ENCODE data around the gene APMAP. TPM values are rescaled to one million over a fixed set of nuclear protein-coding genes. Genes with fewer than 3 reads are reported as not detected.
"Not testable (repeated sequence)": the region's sequence is repeated elsewhere in the genome, so short reads cannot be mapped to it uniquely, and the experiment has no call there.

APMAP gene
- total RNA-seq, 1 donor from 2014 or later = 56.8 TPM

DNA sequence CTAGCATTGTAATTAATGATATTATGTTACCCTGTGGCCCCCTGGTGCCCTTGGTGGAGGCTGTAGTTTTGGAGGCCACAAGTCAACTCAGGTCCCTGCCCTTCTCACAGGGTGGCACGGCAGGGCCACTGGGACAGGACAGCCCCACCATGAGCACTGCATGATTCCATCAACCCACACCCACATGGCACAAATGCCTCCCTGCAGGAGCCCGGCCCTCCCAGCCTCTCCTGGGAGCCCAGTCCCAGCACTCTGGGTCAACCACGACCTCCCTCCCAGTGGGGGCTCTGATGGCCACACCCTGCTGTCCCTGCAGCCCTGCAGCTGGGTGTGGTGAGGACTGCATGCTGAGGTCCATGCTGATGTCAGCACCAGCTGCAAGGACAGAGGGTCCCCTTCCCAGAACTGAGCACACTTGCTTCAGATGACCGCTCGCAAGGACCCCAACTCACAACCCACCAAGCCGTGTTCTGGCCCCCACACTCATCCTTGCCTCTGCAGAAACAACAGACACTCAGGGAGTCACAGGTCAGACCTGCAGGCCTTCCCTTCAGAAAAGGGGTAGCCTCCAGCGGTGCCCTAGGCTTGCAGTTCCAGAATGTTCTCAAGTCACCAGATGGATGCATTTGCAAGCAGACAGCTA lies 59.2 kb downstream of the APMAP start:
- peaks cover 10% of the 10 kb centered on the region for H3K9me3 Mint-ChIP-seq
- no peaks in the 10 kb centered on the region for H3K27me3 Mint-ChIP-seq
- intact Hi-C loops (cut with micrococcal nuclease) = no loop called here
- no peak for DNase-seq
- peaks cover 2% of the 10 kb centered on the region for H3K36me3 Mint-ChIP-seq (ENCODE audit: low read depth)
- peaks cover 43% of the 10 kb centered on the region for H3K4me1 Mint-ChIP-seq
- no peak overlapping the region for H3K4me3 Mint-ChIP-seq
- peak overlapping the region; percentile 91 for H3K27ac Mint-ChIP-seq

DNA sequence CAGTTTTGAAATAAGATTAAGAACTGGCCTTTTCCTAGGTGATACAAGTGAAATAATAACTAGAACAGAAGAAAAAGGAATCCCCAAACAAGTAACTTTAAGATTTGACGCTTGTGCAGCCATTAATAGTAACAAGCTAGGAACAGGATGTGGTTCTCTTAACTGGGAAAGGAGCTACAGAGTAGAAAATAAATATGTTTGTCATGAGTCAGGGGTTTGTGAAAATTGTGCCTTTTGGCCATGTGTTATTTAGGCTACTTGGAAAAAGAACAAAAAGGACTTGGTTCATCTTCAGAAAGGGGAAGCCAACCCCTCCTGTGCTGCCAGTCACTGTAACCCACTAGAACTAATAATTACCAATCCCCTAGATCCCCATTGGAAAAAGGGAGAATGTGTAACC lies 60.7 kb downstream of the APMAP start:
- H3K27me3 Mint-ChIP-seq; H3K9me3 Mint-ChIP-seq; H3K36me3 Mint-ChIP-seq (ENCODE audit: low read depth): not testable (repeated sequence)
- Mint-ChIP-seq H3K27ac (peak overlapping the region; percentile 91), H3K4me1 (peaks cover 41% of the 10 kb centered on the region), H3K4me3 (peak overlapping the region; percentile 69)
- intact Hi-C loops (cut with micrococcal nuclease) = loop anchor here (1.0 to 2.0 kb wide), 2 partner anchors 17 to 60 kb away; partner anchors contain the start of genes APMAP and CST7
- DNase-seq = peak; percentile 66

DNA sequence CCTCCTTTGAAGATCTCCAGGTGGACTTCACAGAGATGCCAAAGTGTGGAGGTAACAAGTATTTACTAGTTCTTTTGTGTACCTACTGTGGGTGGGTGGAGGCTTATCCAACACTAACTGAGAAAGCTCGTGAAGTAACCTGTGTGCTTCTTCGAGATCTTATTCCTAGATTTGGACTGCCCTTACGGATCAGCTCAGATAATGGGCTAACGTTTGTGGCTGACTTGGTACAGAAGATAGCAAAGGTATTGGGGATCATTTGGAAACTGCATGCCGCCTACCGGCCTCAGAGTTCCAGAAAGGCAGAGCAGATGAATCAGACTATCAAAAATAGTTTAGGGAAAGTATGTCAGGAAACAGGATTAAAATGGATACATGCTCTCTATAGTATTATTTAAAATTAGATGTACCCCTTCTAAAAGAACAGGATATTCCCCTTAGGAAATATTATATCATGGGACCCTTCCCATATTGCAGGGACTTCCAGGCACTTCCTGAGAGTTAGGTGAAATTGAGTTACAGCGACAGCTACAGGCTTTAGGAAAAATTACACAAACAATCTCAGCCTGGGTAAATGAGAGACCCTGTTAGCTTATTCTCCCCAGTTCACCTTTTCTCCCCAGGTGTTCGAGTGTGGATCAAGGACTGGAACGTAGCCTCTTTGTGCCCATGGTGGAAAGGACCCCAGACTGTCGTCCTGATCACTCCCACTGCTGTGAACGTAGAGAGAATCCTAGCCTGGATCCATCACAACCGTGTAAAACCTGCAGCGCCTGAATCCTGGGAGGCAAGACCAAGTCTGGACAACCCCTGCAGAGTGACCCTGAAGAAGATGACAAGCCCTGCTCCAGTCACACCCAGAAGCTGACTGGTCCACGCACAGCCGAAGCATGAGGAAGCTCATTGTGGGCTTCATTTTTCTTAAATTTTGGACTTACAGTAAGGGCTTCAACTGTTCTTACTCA lies 61.5 kb downstream of the APMAP start:
- H3K27ac Mint-ChIP-seq = peak overlapping the region; percentile 91
- intact Hi-C loops (cut with micrococcal nuclease) = loop anchor here (1.0 to 2.0 kb wide), 2 partner anchors 18 to 61 kb away; partner anchors contain the start of genes APMAP and CST7
- H3K36me3 Mint-ChIP-seq (ENCODE audit: low read depth); H3K9me3 Mint-ChIP-seq; H3K27me3 Mint-ChIP-seq: not testable (repeated sequence)
- DNase-seq = peak; percentile 55
- H3K4me3 Mint-ChIP-seq = peak overlapping the region; percentile 69
- peaks cover 37% of the 10 kb centered on the region for H3K4me1 Mint-ChIP-seq

DNA sequence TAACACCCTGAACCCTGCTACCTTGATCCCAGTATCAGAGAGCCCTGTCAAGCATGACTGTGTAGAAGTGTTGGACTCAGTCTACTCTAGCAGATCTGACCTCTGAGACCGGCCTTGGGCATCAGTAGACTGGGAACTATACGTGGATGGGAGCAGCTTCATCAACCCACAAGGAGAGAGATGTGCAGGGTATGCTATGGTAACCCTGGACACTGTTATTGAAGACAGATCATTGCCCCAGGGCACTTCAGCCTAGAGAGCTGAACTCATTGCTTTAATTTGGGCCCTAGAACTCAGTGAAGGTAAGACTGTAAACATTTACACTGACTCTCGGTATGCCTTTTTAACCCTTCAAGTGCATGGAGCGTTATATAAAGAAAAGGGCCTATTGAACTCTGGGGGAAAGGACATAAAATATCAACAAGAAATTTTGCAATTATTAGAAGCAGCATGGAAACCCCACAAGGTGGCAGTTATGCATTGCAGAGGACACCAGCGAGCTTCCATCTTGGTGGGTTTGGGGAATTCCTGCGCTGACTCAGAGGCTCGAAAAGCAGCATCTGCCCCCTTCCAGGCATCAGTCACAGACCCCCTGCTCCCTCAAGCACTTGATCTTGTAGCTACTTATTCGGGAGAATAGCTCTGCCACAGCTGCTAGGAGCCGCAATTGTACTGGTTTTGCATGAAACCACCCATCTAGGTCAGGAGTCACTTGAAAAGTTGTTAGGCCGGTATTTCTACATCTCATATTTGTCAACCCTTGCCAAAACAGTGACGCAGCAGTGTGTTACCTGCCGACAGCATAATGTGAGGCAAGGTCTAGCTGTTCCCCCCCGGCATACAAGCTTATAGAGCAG lies 62.5 kb downstream of the APMAP start:
- H3K9me3 Mint-ChIP-seq; H3K27me3 Mint-ChIP-seq; H3K36me3 Mint-ChIP-seq (ENCODE audit: low read depth); H3K4me3 Mint-ChIP-seq: not testable (repeated sequence)
- intact Hi-C loops (cut with micrococcal nuclease) = loop anchor here (2.0 kb wide), 1 partner anchor 19 kb away; the partner anchor contains the start of gene CST7
- H3K4me1 Mint-ChIP-seq = peaks cover 37% of the 10 kb centered on the region
- DNase-seq = peak; percentile 58
- peak overlapping the region; percentile 51 for H3K27ac Mint-ChIP-seq

DNA sequence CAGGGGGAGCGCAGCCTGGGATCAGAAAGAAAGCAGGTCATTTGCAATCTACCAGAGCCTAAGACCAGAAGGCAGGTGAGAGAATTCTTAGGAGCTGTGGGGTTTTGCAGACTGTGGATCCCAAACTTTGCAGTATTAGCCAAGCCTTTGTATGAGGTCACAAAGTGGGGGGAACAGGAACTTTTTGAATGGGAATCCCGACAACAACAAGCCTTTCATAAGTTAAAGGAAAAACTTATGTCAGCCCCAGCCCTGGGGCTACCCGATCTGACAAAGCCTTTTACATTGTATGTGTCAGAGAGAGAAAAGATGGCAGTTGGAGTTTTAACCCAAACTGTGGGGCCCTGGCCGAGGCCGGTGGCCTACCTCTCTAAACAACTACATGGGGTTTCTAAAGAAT lies 63.3 kb downstream of the APMAP start:
- H3K36me3 Mint-ChIP-seq (ENCODE audit: low read depth); H3K4me3 Mint-ChIP-seq; intact Hi-C loops (cut with micrococcal nuclease); H3K9me3 Mint-ChIP-seq; H3K27ac Mint-ChIP-seq; H3K27me3 Mint-ChIP-seq: not testable (repeated sequence)
- peaks cover 37% of the 10 kb centered on the region for H3K4me1 Mint-ChIP-seq
- peak; percentile 37 for DNase-seq

DNA sequence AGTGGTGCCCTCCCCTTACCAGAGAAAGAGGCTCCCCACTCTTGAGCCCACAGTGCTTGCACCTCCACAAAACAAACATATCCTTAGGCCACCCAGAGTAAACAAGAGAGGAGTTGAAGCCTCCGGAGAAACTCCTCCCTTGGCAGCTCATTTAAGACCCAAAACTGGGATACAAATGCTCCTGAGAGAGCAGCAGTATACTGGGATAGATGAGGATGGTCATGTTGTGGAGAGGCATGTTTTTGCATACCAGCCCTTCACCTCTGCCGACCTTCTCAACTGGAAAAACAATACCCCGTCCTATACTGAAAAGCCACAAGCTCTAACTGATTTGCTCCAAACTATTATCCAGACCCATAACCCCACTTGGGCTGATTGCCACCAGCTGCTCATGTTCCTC lies 71.8 kb downstream of the APMAP start:
- H3K36me3 Mint-ChIP-seq (ENCODE audit: low read depth); H3K9me3 Mint-ChIP-seq; H3K4me1 Mint-ChIP-seq; intact Hi-C loops (cut with micrococcal nuclease); H3K27me3 Mint-ChIP-seq; H3K4me3 Mint-ChIP-seq; H3K27ac Mint-ChIP-seq: not testable (repeated sequence)
- DNase-seq = peak; percentile 32

DNA sequence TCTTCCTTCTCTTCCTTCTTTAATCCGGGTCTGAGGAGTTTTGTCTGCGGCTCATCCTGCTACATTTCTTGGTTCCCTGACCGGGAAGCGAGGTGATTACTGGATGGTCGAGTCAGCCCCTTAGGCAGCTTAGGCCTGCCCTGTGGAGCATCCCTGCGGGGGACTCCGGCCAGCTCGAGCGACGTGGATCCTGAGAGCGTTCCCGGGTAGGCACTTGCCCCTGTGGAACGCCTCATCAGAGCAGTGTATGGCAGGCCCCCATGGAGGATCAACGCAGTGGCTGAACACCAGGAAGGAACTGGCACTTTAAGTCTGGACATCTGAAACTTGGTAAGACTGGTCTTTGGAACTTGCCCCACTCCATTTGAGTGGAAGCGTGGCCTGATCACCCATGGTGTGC lies 72.9 kb downstream of the APMAP start:
- H3K4me1 Mint-ChIP-seq; H3K27ac Mint-ChIP-seq; H3K27me3 Mint-ChIP-seq; H3K36me3 Mint-ChIP-seq (ENCODE audit: low read depth); H3K4me3 Mint-ChIP-seq; H3K9me3 Mint-ChIP-seq; intact Hi-C loops (cut with micrococcal nuclease): not testable (repeated sequence)
- peak; percentile 51 for DNase-seq

DNA sequence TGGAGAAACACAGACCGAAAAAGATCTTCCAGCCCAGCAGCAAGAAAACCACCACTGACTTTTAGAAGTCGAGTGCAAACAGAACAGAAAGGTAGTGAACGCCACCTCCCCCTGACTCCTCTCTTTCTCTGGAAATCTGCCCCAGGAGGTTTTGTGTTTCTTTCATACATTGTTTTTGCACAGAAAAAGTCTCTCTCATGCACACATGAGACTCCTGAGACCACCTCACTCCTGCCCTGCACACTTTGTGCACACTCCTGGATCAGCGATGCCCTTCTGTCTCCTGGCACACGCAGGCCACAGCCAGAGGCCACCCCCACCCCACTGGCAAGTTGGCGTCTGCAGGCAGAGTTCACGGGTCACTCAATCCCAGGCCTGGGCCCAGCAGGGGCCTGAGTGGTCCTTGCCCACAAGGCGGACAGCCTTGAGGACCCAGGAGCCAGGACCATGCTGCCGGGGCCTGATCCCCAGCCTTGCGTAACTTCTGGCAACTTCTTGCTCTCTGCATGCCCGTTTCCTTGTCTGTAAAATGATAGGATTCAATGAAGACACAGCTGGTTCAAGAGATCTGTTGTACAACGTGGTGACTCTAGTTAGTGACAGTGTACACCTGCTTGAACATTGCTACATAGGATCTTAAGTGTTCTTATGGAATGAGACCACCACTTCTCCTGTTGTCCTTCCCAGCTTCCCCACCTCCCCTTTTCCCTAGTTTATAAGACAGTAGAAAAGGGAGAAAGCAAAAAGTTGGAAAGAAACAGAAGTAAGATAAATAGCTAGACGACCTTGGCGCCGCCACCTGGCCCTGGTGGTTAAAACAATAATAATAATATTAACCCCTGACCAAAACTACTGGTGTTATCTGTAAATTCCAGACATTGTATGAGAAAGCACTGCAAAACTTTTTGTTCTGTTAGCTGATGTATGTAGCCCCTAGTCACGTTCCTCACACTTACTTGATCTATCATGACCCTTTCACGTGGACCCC lies 73.7 kb downstream of the APMAP start:
- no peaks in the 10 kb centered on the region for H3K9me3 Mint-ChIP-seq
- H3K36me3 Mint-ChIP-seq (ENCODE audit: low read depth) = no peaks in the 10 kb centered on the region
- no peak overlapping the region for H3K4me3 Mint-ChIP-seq
- peaks cover 4% of the 10 kb centered on the region for H3K27me3 Mint-ChIP-seq
- intact Hi-C loops (cut with micrococcal nuclease) = no loop called here
- DNase-seq = peak; percentile 55
- peaks cover 7% of the 10 kb centered on the region for H3K4me1 Mint-ChIP-seq
- peak overlapping the region; percentile 22 for H3K27ac Mint-ChIP-seq

DNA sequence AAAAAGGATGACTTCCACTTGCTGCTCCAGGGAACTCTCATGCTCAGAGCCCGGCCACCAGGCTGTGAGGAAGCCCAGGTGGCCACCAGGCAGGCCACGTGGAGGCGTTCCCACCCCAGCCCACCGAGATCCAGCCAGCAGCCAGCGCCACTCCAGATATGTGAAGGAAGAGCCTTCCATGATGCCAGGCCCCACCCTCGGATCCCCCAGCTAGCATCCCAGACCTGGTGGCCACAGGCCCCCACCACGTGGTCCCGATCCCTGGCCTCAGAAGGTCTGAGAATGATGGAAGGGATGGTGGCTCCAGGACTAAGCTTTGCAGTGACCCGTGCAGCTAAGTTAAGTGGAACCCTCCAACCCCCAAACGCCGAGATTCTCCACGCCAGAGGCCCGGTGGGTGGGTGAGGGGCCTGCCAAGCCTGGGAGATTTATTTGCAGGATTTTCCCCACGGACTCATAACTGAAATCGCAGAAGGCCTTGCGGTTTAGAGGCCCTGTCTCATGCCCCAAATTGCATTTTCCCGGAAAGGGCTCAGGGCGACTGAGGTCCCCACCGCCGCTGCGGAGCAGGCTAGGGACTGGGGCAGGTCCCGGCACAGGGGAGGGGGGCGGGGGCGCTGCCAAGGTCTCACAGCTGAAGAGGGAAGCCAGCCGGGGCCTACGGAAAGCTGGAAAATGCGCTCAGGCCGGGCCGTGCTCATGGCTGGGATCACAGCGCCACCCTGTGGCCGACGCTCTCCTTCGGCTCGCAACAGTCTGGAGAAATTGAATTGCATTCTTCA lies 74.6 kb downstream of the APMAP start:
- DNase-seq = peak; percentile 85
- Mint-ChIP-seq H3K27ac (peak overlapping the region; percentile 22), H3K4me1 (peaks cover 7% of the 10 kb centered on the region), H3K4me3 (no peak overlapping the region), H3K9me3 (no peaks in the 10 kb centered on the region), H3K36me3 (ENCODE audit: low read depth) (no peaks in the 10 kb centered on the region), H3K27me3 (peaks cover 4% of the 10 kb centered on the region)
- intact Hi-C loops (cut with micrococcal nuclease) = loop anchor here (2.0 kb wide), 1 partner anchor 981 kb away; no protein-coding TSS in a partner anchor

DNA sequence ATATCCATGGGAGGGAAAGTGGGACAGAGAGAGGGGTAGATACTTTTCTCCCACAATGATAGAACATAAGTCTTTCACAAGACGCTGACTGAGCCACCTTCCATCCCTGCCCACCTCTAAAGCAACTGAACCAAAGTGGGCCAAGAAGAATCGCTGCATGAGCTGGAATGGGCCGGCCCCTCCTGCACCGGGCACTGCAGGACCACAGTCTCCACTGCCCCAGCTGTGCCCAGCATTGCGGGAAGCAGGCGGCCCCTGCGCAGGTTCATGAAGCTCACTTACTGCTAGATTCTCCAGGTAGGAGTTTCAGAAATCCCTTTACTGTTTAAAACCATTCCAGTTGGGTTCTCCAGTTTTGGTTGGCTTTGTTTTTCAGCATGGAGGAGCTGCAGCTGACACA lies 75.5 kb downstream of the APMAP start:
- peak; percentile 48 for DNase-seq
- intact Hi-C loops (cut with micrococcal nuclease) = loop anchor here (2.0 kb wide), 1 partner anchor 980 kb away; no protein-coding TSS in a partner anchor
- Mint-ChIP-seq H3K4me3 (no peak overlapping the region), H3K36me3 (ENCODE audit: low read depth) (no peaks in the 10 kb centered on the region), H3K27me3 (peaks cover 4% of the 10 kb centered on the region), H3K9me3 (no peaks in the 10 kb centered on the region), H3K4me1 (peaks cover 7% of the 10 kb centered on the region), H3K27ac (no peak overlapping the region)

DNA sequence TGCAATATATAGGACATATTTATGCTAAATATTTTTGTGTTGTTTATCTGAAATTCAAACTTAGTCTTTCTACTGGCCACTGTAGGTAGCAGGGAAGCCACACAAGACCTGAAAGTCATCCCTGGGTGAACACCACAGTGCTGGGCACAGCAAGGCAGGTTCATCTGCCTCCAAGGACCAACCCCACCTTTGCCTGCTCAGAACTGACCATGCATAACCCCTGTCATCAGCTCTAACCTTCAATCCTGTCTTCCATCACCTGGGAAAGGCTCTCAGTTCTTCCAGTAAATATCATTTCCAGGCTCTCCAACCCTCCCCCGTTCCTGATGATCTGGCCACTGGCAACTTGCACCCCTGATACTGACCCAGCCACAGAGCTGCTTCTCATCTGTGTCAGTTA lies 76.1 kb downstream of the APMAP start:
- H3K4me1 Mint-ChIP-seq = peaks cover 7% of the 10 kb centered on the region
- H3K36me3 Mint-ChIP-seq (ENCODE audit: low read depth) = no peaks in the 10 kb centered on the region
- DNase-seq = peak; percentile 51
- H3K27me3 Mint-ChIP-seq = peaks cover 3% of the 10 kb centered on the region
- no peaks in the 10 kb centered on the region for H3K9me3 Mint-ChIP-seq
- no peak overlapping the region for H3K4me3 Mint-ChIP-seq
- intact Hi-C loops (cut with micrococcal nuclease) = loop anchor here (2.0 kb wide), 1 partner anchor 980 kb away; no protein-coding TSS in a partner anchor
- no peak overlapping the region for H3K27ac Mint-ChIP-seq

DNA sequence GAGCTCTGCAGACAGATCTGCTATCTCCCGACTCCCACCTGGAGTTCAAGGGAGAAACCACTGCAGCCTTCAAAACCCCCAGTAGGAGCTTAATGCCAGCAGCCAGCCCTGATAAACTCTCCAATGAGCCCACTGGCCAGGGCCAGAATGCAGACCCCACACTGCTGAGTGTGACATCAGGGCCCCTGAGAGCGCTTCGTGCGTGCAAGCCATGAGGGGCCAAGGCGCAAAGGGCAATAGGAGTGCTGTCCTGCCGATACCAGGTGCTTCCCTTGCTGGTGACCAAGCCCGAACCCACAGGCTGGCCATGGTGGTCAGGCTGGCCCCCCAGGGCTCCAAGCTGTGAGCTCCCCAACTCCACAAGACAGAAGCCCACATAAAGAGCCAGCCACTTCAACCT lies 76.7 kb downstream of the APMAP start:
- Mint-ChIP-seq H3K4me3 (no peak overlapping the region), H3K27ac (no peak overlapping the region), H3K4me1 (peaks cover 7% of the 10 kb centered on the region), H3K27me3 (peaks cover under 1% of the 10 kb centered on the region), H3K9me3 (no peaks in the 10 kb centered on the region), H3K36me3 (ENCODE audit: low read depth) (no peaks in the 10 kb centered on the region)
- DNase-seq = peak; percentile 48
- intact Hi-C loops (cut with micrococcal nuclease) = loop anchor here (2.0 kb wide), 1 partner anchor 979 kb away; no protein-coding TSS in a partner anchor

All from activated CD4-positive, alpha-beta T cell treated with anti-CD3 and anti-CD28 coated beads, Interleukin-2, amount 10 ng/mL, durations not matched to agents 24 days and 14 days (primary cell).